Ovary (tissue), 9 donors: ENCODE measurements around the gene CRTAC1. TPM values are rescaled to one million over a fixed set of nuclear protein-coding genes. Genes with fewer than 3 reads are reported as not detected.

Experiments used
- DNase-seq, 5 donors: peaks; one replicate each; pipeline ENCODE4 v3.0.0-alpha.2; 2019 to 2020
- H3K27ac ChIP-seq, 2 donors: fragments of 200-600 bp; one replicate each; pipeline versions ENCODE4 v1.5.1 to v1.8.0; 2019 to 2022
- H3K27me3 ChIP-seq: fragments of 200-600 bp; one replicate; pipeline ENCODE4 v1.8.0; 2022
- H3K36me3 ChIP-seq: fragments of 200-600 bp; sonication (generic); one replicate; pipeline ENCODE4 v1.5.1; 2019
- H3K4me1 ChIP-seq: one replicate; pipeline ENCODE4 v1.8.1; 2013; ENCODE audit warnings: mild to moderate bottlenecking, moderate library complexity; ENCODE audit not compliant: insufficient read depth
- H3K4me3 ChIP-seq: fragments of 200-600 bp; sonication (generic); one replicate; pipeline ENCODE4 v1.5.1; 2017
- H3K9me3 ChIP-seq, 2 donors: fragments of 200-600 bp in 1 of 2; sonication (generic) in 1 of 2; one replicate each; pipeline versions ENCODE4 v1.5.1 to v1.8.1; 2013 to 2019; ENCODE audit warnings: mild to moderate bottlenecking in 1 of 2, moderate library complexity in 1 of 2
- EP300 ChIP-seq: sonication (generic); formaldehyde crosslinking; IDR thresholded peaks from one replicate; pipeline ENCODE4 v1.6.1; 2017; ENCODE audit warnings: antibody characterized with exemption
- POLR2A ChIP-seq: fragments of 450-650 bp; IDR thresholded peaks from one replicate; pipeline ENCODE4 v1.6.1; 2017; ENCODE audit warnings: antibody characterized with exemption, mild to moderate bottlenecking, moderate library complexity
- WGBS, 3 donors: extraction: QIAGEN DNeasy Blood & Tissue Kit in 1 of 3; methylation state at CpG; one replicate each; pipeline versions ENCODE4 v1.1.5 to v1.1.7; 2013 to 2017; 5-methylcytosine and 5-hydroxymethylcytosine counted together
- intact Hi-C, 4 donors: fragments of 100-400 bp; cut with DNase I; formaldehyde crosslinking; loops; one replicate each; pipeline versions ENCODE4 v1.11.0 to v1.15.1; 2022 to 2023
- polyA plus RNA-seq, 2 donors: library from polyadenylated mRNA; stranded (reverse); fragments of 200-250 nt in 1 of 2; fragments of 350-450 nt in 1 of 2; fragmentation: Illumina TruSeq in 1 of 2; extraction: RNeasy Lipid Tissue Mini Kit (QIAGEN cat#74804) in 1 of 2; gene quantifications; one replicate each; pipeline ENCODE4 v1.2.3, GENCODE V29; 2013 to 2014
- total RNA-seq, 7 donors: library from RNA; depleted of rRNA in 2 of 7; stranded (reverse); fragments of >200 nt in 2 of 7; fragmentation: NEBNext Ultra II Directional in 3 of 7; extraction: Animal tissue kit (Norgen Biotek cat#: 25700) in 3 of 7; gene quantifications; one replicate each; pipeline versions ENCODE4 v1.1.0 to v1.2.4, GENCODE V29; 2016 to 2023
- TF ChIP-seq, protein P1 (sequence below), 3 donors: fragments of 450-650 bp in 2 of 3; fragments of 200-600 bp in 1 of 3; IDR thresholded peaks; one replicate each; pipeline versions ENCODE4 v1.5.1 to v1.8.0; 2016 to 2022; ENCODE audit warnings: antibody characterized with exemption in 3 of 3, mild to moderate bottlenecking in 1 of 3
- donor health status: DM: no; HTN: no; CAD: no; lungs with moderate emphysema.
- donor health status: DM: no; HTN: no; CAD: no.
- donor health status: Bipolar disorder and iron deficiency.
- donor health status: DM: yes; HTN: yes; CAD: no.
- donor health status: DM: no; HTN: no; CAD: no.
- donor health status: DM: yes; HTN: yes; CAD: no.

CRTAC1 gene
- total and polyA plus RNA-seq, 9 donors: 0.13 to 19.5 (median 1.6) TPM

DNA sequence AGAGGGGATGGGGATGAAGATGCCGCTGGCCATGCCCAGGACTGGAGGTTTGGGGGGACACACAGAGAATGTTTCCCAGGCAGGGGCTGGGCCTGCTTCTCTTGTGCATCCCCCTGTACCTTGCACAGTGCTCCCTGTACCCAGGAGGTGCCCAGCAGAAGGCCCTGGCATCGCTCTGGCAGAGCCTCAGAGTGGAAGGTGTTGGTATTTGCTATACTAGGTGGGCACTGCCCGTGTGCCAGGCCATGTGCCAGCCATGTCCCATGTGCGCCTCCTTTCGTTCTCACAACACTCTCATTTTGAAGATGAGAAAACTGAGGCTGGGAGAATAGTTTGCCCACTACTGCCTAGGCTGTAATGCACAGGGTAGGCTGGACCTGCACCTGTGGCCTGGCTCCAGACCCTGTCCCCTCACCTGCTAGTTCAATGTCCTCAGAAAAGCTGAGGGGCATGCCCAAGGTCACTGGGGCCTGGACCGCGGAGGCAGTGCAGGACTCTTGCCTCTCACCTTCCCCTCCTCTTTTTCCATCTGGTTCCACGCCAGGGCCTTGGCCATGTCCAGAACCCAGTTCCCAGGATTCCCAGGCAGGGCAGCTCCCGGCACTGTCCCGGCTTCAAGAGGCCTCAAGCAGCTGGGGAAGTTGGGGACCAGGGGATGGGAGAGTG lies 116.1 kb downstream of the CRTAC1 start:
- DNase-seq: no peak
- intact Hi-C loops: no loop called here
- TF ChIP-seq, protein P1, sequence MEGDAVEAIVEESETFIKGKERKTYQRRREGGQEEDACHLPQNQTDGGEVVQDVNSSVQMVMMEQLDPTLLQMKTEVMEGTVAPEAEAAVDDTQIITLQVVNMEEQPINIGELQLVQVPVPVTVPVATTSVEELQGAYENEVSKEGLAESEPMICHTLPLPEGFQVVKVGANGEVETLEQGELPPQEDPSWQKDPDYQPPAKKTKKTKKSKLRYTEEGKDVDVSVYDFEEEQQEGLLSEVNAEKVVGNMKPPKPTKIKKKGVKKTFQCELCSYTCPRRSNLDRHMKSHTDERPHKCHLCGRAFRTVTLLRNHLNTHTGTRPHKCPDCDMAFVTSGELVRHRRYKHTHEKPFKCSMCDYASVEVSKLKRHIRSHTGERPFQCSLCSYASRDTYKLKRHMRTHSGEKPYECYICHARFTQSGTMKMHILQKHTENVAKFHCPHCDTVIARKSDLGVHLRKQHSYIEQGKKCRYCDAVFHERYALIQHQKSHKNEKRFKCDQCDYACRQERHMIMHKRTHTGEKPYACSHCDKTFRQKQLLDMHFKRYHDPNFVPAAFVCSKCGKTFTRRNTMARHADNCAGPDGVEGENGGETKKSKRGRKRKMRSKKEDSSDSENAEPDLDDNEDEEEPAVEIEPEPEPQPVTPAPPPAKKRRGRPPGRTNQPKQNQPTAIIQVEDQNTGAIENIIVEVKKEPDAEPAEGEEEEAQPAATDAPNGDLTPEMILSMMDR (IDR thresholded peaks at IDR 0.05): no peak
- TF ChIP-seq POLR2A (no peak), EP300 (no peak)
- WGBS, 3 donors: 42 to 46% (median 43%) methylated on average over 9 to 10 of the region's 10 CpGs
- no peaks in the 10 kb centered on the region for H3K9me3 ChIP-seq
- no peak overlapping the region for H3K4me3 ChIP-seq
- no peak overlapping the region for H3K27ac ChIP-seq
- H3K4me1 ChIP-seq: no peaks in the 10 kb centered on the region
- H3K36me3 ChIP-seq: no peaks in the 10 kb centered on the region
- no peaks in the 10 kb centered on the region for H3K27me3 ChIP-seq

DNA sequence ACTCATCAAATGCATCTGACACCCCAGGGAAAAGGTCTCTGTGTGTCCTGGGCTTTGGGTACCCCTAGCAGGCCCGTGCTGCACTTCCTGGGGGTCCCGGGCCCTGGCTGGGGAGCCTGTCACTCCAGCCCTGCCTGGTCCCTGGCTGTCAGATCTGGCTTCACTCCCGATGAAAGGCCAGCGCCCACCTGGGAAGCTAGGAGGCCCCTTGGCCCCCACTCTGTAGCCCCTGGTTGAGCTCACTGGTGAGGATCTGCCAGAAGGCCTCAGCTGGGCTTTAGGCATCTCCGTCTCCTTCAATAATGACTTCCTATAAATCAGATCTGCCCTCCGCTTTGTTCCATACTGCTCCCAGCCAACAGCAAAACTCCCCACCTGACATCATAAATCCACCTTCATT lies 116.8 kb downstream of the CRTAC1 start:
- no peak for TF ChIP-seq POLR2A
- TF ChIP-seq EP300: no peak
- TF ChIP-seq, protein P1 (IDR thresholded peaks at IDR 0.05): no peak
- Histone ChIP-seq H3K27ac (no peak overlapping the region), H3K27me3 (no peaks in the 10 kb centered on the region), H3K9me3 (no peaks in the 10 kb centered on the region), H3K4me3 (no peak overlapping the region), H3K4me1 (no peaks in the 10 kb centered on the region), H3K36me3 (no peaks in the 10 kb centered on the region)
- WGBS, 3 donors: 50 to 60% (median 50%) methylated on average over 6 of the region's 6 CpGs
- DNase-seq: no peak
- intact Hi-C loops: no loop called here

DNA sequence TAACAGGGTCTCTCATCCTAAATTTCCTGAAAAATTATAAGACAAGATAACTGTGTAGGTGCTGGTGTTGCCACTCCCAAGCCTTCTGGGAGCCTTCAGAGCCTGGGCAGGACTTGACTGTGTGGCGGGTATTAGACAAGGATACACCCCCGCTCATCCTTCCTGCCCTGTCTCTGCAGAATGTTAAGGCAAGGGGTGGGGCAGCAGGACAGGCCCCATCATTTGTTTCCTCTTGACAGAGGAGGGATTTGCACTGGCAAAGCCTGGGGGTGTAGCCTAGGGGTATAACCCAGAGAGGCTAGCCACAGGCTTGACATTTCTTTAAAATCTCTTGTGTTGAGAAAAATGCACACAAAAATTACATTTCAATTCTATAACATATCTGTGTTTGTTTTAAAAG lies 117.2 kb downstream of the CRTAC1 start:
- no peak for DNase-seq
- Histone ChIP-seq H3K4me3 (no peak overlapping the region), H3K9me3 (no peaks in the 10 kb centered on the region), H3K27ac (no peak overlapping the region), H3K4me1 (no peaks in the 10 kb centered on the region), H3K27me3 (no peaks in the 10 kb centered on the region), H3K36me3 (no peaks in the 10 kb centered on the region)
- TF ChIP-seq EP300 (no peak), POLR2A (no peak)
- TF ChIP-seq, protein P1 (IDR thresholded peaks at IDR 0.05): no peak
- intact Hi-C loops: no loop called here
- 60 to 72% (median 61%) methylated on average over 2 of the region's 2 CpGs for WGBS, 3 donors

DNA sequence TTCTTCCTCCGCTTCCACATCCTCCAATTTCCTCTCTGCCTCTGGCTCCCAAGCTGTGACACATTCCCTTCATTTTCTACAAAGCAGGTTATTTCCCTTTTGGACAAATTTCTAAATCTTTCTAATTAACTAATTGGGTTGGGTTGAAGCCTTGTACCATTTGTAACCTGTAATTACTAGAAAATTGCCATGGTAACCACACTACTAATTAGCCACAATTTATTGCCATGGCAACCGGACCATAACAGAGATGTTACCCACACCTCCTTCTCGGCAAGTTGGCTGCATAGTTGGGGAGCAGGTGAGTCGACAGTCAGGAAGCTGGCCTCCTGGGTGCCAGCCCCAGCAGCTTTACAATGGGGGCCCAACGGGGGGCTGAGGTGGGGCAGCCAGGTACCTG lies 119.2 kb downstream of the CRTAC1 start:
- TF ChIP-seq EP300 (no peak), POLR2A (no peak)
- TF ChIP-seq, protein P1 (IDR thresholded peaks at IDR 0.05): no peak
- no peaks in the 10 kb centered on the region for H3K27me3 ChIP-seq
- intact Hi-C loops: no loop called here
- WGBS, 3 donors: 44 to 64% (median 48%) methylated on average over 5 of the region's 5 CpGs
- no peak overlapping the region for H3K27ac ChIP-seq
- no peak overlapping the region for H3K4me3 ChIP-seq
- no peaks in the 10 kb centered on the region for H3K4me1 ChIP-seq
- DNase-seq: no peak
- no peaks in the 10 kb centered on the region for H3K36me3 ChIP-seq
- no peaks in the 10 kb centered on the region for H3K9me3 ChIP-seq
